ENCODE results near the gene RERE.

RERE gene

DNA sequence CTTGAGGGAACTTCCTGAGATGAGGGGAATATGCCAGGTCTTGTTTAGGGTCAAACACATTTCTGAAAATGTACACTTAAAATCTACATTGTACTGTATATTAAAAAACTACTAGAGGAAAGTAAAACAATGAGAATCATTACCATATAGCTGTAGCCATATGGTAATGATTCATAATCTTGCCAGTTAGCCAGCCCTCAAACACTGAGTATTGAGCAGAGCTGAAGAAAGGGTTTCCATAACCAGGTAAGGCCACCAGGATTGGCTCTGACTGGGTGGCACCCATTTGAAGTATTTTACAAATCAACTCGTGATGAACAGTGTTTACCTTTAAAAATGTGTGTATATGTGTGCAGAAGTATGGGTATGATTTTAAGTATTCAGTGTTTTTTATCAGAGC, 272.8 kb downstream of the RERE start:
- no peak for DNase-seq (ENCODE audit: extremely low read depth, low read depth)
- TF ChIP-seq, protein P1, sequence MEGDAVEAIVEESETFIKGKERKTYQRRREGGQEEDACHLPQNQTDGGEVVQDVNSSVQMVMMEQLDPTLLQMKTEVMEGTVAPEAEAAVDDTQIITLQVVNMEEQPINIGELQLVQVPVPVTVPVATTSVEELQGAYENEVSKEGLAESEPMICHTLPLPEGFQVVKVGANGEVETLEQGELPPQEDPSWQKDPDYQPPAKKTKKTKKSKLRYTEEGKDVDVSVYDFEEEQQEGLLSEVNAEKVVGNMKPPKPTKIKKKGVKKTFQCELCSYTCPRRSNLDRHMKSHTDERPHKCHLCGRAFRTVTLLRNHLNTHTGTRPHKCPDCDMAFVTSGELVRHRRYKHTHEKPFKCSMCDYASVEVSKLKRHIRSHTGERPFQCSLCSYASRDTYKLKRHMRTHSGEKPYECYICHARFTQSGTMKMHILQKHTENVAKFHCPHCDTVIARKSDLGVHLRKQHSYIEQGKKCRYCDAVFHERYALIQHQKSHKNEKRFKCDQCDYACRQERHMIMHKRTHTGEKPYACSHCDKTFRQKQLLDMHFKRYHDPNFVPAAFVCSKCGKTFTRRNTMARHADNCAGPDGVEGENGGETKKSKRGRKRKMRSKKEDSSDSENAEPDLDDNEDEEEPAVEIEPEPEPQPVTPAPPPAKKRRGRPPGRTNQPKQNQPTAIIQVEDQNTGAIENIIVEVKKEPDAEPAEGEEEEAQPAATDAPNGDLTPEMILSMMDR (IDR thresholded peaks at IDR 0.05; ENCODE audit: low read depth, low read length): no peak

DNA sequence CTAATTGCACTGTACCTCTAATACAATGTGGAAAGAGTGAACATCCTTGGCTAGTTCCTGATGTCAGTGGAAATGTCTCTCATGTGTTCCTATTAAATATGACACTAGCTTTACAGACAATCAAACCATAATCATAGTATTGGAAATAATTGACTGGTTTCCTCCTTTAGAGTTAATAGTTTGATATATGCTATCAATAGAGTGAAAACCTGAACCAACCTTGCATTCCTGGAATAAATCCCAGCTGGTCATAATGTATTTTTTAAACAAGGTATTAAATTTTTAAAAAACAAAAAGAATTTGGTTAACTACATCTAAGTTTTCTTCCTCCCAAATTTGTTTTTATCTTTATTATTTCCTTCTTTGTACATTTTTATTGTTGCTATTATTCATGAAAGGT, 273.5 kb downstream of the RERE start:
- DNase-seq (ENCODE audit: extremely low read depth, low read depth): no peak
- TF ChIP-seq, protein P1 (IDR thresholded peaks at IDR 0.05; ENCODE audit: low read depth, low read length): no peak

DNA sequence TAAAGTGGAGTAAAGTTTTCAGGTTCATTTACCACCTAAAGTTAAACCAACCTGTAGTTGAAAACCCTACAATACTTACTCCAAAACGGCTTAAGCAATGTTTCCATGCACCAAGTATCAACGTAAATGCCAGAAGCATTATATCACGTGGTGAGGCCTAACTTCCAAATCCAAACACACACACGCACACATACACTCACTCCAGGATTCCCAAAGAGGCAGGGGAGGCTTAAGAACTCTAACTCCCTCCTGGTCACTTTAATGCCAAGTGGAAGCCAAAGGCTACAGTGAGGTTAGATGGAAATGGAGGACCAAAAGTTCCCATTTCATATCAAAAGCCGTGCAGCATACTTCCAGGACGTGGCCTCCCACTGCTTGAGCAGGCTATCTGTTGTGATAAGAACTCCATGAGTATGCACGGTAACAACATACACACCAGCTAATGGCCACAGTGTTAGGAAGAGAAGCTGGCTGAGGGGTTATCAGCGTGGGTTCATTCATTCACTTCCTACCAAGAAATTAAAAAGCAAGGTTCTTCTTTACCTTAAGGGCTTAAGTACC, 275.4 kb downstream of the RERE start:
- no peak for DNase-seq (ENCODE audit: extremely low read depth, low read depth)

DNA sequence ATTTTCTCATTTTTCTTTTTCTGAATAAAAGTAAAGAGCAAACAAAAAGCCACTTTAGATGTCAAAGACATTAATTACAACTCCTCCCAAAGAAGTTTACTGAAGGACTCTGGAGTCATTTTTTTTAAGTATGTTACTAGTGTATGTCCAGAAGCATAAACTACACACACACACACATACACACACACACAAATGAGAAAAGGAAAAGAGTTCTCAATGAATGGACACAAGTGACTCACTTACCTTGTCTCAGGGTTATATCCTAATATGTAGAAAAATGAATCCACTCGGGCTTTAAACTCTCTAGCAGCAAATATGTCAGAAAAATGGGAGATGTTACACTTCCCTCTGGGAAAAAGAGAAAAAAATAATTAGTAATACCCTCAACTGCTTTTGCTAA, 276.5 kb downstream of the RERE start:
- no peak for DNase-seq (ENCODE audit: extremely low read depth, low read depth)
- TF ChIP-seq, protein P1 (IDR thresholded peaks at IDR 0.05; ENCODE audit: low read depth, low read length): no peak

More for the DNA sequence above, 275.4 kb downstream of the RERE start:
- TF ChIP-seq, protein P1 (IDR thresholded peaks at IDR 0.05; ENCODE audit: low read depth, low read length): no peak

DNA sequence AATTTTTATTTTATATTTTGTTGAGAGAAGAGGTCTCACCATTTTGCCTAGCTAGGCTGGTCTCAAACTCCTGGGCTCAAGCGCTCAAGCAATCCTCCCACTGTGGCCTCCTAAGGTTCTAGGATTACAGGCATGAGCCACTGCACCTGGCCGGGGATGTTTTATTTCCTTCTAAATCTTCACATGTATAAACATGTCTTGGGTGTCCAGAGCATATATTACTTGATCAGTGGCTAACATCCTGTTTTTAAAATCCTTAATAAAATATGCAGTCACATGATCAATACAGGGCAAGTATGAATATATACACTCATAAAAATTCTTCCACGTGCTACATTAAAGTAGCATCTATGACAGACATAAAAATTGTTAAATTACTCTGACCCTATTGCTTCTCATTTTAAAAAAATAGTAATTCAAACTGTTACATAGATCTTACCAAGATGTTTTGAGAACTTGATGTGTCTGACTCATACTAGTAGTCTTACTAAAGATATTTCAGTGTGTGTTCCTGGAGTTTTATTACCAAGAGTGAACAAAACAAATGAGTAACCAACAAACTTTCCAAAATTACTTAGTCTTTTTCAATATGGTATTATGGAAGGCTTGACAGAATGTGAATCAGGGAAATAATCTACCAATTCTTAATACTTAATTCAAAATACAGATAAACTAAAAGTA, 277.0 kb downstream of the RERE start:
- no peak for DNase-seq (ENCODE audit: extremely low read depth, low read depth)
- TF ChIP-seq, protein P1 (IDR thresholded peaks at IDR 0.05; ENCODE audit: low read depth, low read length): no peak

DNA sequence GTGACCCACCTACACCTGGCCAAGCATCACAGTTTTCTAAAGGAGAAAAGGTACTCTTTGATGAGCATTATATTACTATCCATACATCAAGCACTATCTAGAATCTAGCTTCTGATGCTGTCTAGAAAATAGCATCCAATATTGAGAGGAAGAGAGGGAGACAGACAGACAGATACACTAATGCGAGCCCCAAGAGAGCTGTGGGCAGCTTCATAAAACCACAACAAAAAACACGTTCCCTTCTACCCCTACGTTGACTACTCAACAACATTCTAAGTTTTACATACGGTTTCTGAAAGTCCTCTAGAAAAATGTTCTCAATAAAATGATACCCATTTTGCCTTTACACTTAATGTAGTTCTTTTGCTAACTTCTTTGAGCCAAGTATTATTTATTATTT, 277.8 kb downstream of the RERE start:
- DNase-seq (ENCODE audit: extremely low read depth, low read depth): no peak
- TF ChIP-seq, protein P1 (IDR thresholded peaks at IDR 0.05; ENCODE audit: low read depth, low read length): no peak

DNA sequence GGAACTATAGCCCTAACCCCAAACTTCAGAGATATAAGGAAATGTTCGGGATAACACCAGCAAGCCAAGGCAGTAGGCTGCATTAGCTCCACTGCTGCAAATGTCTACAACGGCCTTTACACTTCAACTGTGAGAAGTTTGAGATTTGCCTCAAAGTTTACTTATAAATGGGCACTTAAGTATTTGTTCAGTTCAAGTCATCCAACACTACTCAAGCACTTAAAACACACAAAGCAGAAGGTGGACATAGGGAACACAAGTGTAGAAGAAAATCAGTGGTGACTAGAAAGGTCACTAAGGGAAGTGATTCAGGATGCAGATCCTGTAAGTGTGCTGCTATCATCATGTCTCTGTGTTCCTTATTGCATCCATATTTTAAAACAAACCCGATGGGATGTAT, 278.9 kb downstream of the RERE start:
- no peak for DNase-seq (ENCODE audit: extremely low read depth, low read depth)
- TF ChIP-seq, protein P1 (IDR thresholded peaks at IDR 0.05; ENCODE audit: low read depth, low read length): no peak
